B cell (primary cell): ENCODE results near the gene LIN28B. TPM values are rescaled to one million over a fixed set of nuclear protein-coding genes. Genes with fewer than 3 reads are reported as not detected.

Experiments
- ATAC-seq: fragments of 200-7000 bp; cut with Tn5 transposase; one replicate; pipeline ENCODE4 v1.10.0; 2021; ENCODE audit warnings: low read depth, mild to moderate bottlenecking, moderate number of reproducible peaks, moderate library complexity
- CTCF ChIA-PET: fragments of 350-600 bp; sonication (Branson Sonifier 250); formaldehyde crosslinking; loops from one replicate; lab custom pipeline; 2021; ENCODE audit warnings: antibody characterized with exemption, inconsistent platforms; lab: Charles Lee
- POLR2A ChIA-PET: fragments of 350-600 bp; sonication (Branson Sonifier 250); formaldehyde crosslinking; loops from one replicate; lab custom pipeline; 2021; ENCODE audit warnings: antibody characterized with exemption; lab: Charles Lee
- DNase-seq: peaks from one replicate; pipeline ENCODE4 v3.0.0; 2013
- H2AFZ ChIP-seq: 2 replicates; pipeline ENCODE4 v1.6.1; 2012; ENCODE audit warnings: mild to moderate bottlenecking, low read depth, low read length; ENCODE audit not compliant: insufficient read depth, poor library complexity, severe bottlenecking
- H3K27ac ChIP-seq, 2 donors: 1 replicate in 1 of 2; 2 replicates in 1 of 2; pipeline ENCODE4 v1.5.1; 2012 to 2013; ENCODE audit warnings: low read length in 2 of 2, mild to moderate bottlenecking in 2 of 2, moderate library complexity in 1 of 2
- H3K27me3 ChIP-seq, 4 experiments: fragments of 200-600 bp in 1 of 4; sonication (generic) in 1 of 4; replicated peaks in 1 of 4; 1 replicate in 2 of 4; 2 replicates in 2 of 4; pipeline versions ENCODE4 v1.6.1 to v1.7.0; 2013 to 2016; ENCODE audit warnings: low read length in 3 of 4, mild to moderate bottlenecking in 2 of 4, mixed read lengths in 1 of 4, moderate library complexity in 1 of 4; ENCODE audit not compliant: insufficient read depth in 4 of 4, control insufficient read depth in 3 of 4; ENCODE audit errors: control extremely low read depth in 1 of 4
- H3K36me3 ChIP-seq, 2 experiments: replicated peaks in 1 of 2; 1 replicate in 1 of 2; 2 replicates in 1 of 2; pipeline versions ENCODE4 v1.6.1 to v1.7.1; 2013; ENCODE audit warnings: low read length in 1 of 2; ENCODE audit not compliant: insufficient read depth in 2 of 2, control insufficient read depth in 1 of 2; ENCODE audit errors: control extremely low read depth in 1 of 2, extremely low read depth in 1 of 2
- H3K4me1 ChIP-seq, 2 donors: fragments of 200-600 bp in 1 of 2; sonication (generic) in 1 of 2; 1 replicate in 1 of 2; 2 replicates in 1 of 2; pipeline versions ENCODE4 v1.5.1 to v1.6.1; 2013 to 2017; ENCODE audit warnings: low read length in 2 of 2; ENCODE audit not compliant: control insufficient read depth in 2 of 2, insufficient read depth in 2 of 2
- H3K4me2 ChIP-seq: replicated peaks from 2 replicates; pipeline ENCODE3; 2012; ENCODE audit warnings: mild to moderate bottlenecking, low read depth, low read length; ENCODE audit not compliant: poor library complexity, severe bottlenecking
- H3K4me3 ChIP-seq, 5 experiments: fragments of 200-600 bp in 1 of 5; sonication (generic) in 1 of 5; 1 replicate in 3 of 5; 2 replicates in 2 of 5; pipeline versions ENCODE4 v1.5.1 to v1.7.0; 2011 to 2016; ENCODE audit warnings: low read length in 4 of 5, mild to moderate bottlenecking in 4 of 5, low read depth in 2 of 5, control low read depth in 1 of 5, moderate library complexity in 1 of 5; ENCODE audit not compliant: insufficient read depth in 1 of 5; ENCODE audit errors: control extremely low read depth in 1 of 5, extremely low read depth in 1 of 5
- H3K79me2 ChIP-seq: fragments of 200-600 bp; sonication (generic); one replicate; pipeline ENCODE4 v1.6.0; 2016; ENCODE audit warnings: low read length; ENCODE audit not compliant: control insufficient read depth, insufficient read depth
- H3K9ac ChIP-seq: fragments of 200-600 bp; sonication (generic); 2 replicates; pipeline ENCODE4 v1.6.1; 2017; ENCODE audit warnings: mild to moderate bottlenecking, low read length, moderate library complexity
- H3K9me3 ChIP-seq, 3 donors: one replicate each; pipeline versions ENCODE4 v1.6.1 to v1.7.1; 2013; ENCODE audit warnings: low read length in 2 of 3; ENCODE audit not compliant: control insufficient read depth in 2 of 3, insufficient read depth in 1 of 3; ENCODE audit errors: control extremely low read depth in 1 of 3
- H4K20me1 ChIP-seq: 2 replicates; pipeline ENCODE4 v1.6.0; 2012; ENCODE audit warnings: mild to moderate bottlenecking, low read length; ENCODE audit not compliant: insufficient read depth, control insufficient read depth, poor library complexity, severe bottlenecking
- H3K27ac Mint-ChIP-seq: one replicate; pipeline ENCODE4 v1.8.0; 2021; ENCODE audit warnings: mixed read lengths
- H3K27me3 Mint-ChIP-seq: one replicate; pipeline ENCODE4 v1.8.0; 2021; ENCODE audit warnings: mixed read lengths
- H3K4me1 Mint-ChIP-seq: one replicate; pipeline ENCODE4 v1.8.0; 2021; ENCODE audit warnings: mixed read lengths
- H3K4me3 Mint-ChIP-seq: one replicate; pipeline ENCODE4 v1.8.0; 2021; ENCODE audit warnings: mixed read lengths
- H3K9me3 Mint-ChIP-seq: one replicate; pipeline ENCODE4 v1.8.0; 2022; ENCODE audit warnings: mixed read lengths; ENCODE audit not compliant: insufficient read depth
- CTCF ChIP-seq: fragments of 200-600 bp; IDR thresholded peaks from one replicate; pipeline ENCODE4 v1.8.0; 2022; ENCODE audit warnings: antibody characterized with exemption, mild to moderate bottlenecking
- EZH2 ChIP-seq: IDR thresholded peaks from 2 replicates; pipeline ENCODE4 v1.6.1; 2012; ENCODE audit warnings: borderline replicate concordance, low read depth, mild to moderate bottlenecking, moderate library complexity, low read length; ENCODE audit not compliant: insufficient read depth, poor library complexity, severe bottlenecking
- WGBS: methylation state at CpG from one replicate; pipeline ENCODE4 v1.1.5; 2013; ENCODE audit warnings: missing lambda C conversion rate; ENCODE audit not compliant: insufficient coverage; 5-methylcytosine and 5-hydroxymethylcytosine counted together
- intact Hi-C: fragments of 100-400 bp; cut with micrococcal nuclease; formaldehyde crosslinking; loops from one replicate; pipeline ENCODE4 v1.10.0; 2022
- polyA minus RNA-seq: library from RNA; depleted of rRNA, polyadenylated mRNA; stranded (reverse); fragments of >200 nt; gene quantifications from 2 replicates; pipeline ENCODE4 v1.2.3, GENCODE V29; 2012
- polyA plus RNA-seq: library from polyadenylated mRNA; depleted of rRNA; stranded (reverse); fragments of >200 nt; gene quantifications from 2 replicates; pipeline ENCODE4 v1.2.3, GENCODE V29; 2012
- total RNA-seq, 2 donors: library from RNA; stranded (reverse); fragments of 120-200 nt in 1 of 2; gene quantifications; 1 replicate in 1 of 2; 2 replicates in 1 of 2; pipeline versions ENCODE4 v1.2.3 to v1.2.4, GENCODE V29; 2013 to 2022

Gene LIN28B
- total RNA-seq, result not detected in 2 replicates
- total RNA-seq (2013), result not detected
- polyA plus RNA-seq, result not detected in 2 replicates
- polyA minus RNA-seq, result not detected in 2 replicates

GRCh38 chr6:104956731-104957294, at the start of gene LIN28B:
Gene LIN28B, plus strand, starts transcription at chr6:104957107. Its CDS starts 144 bp downstream, at chr6:104957251.
- TF ChIP-seq CTCF (no peak), EZH2 (no peak)
- H3K4me1 ChIP-seq, result peaks cover 0 to 22% of the 10 kb centered on the region in 2 donors
- DNase-seq, result peak; percentile 13
- ChIA-PET POLR2A (no interaction called here), CTCF (no interaction called here)
- no peaks in the 10 kb centered on the region for H3K79me2 ChIP-seq
- peaks cover 6% of the 10 kb centered on the region for H3K4me1 Mint-ChIP-seq
- WGBS, result 9% methylated on average over 5 of the region's 15 CpGs
- H3K36me3 ChIP-seq, result no peaks in the 10 kb centered on the region
- no peak within 1 kb of the TSS for H3K4me3 Mint-ChIP-seq
- ATAC-seq, result no peak
- no peak within 1 kb of the TSS for H3K27ac Mint-ChIP-seq
- peaks cover 4 to 55% (median 48%) of the 10 kb centered on the region in 4 experiments for H3K27me3 ChIP-seq
- intact Hi-C loops, result no loop called here
- peaks cover 0 to 12% (median 0%) of the 10 kb centered on the region in 3 donors for H3K9me3 ChIP-seq
- H4K20me1 ChIP-seq, result no peaks in the 10 kb centered on the region
- no peak within 1 kb of the TSS for H3K27ac ChIP-seq
- peaks cover 2% of the 10 kb centered on the region for H3K9me3 Mint-ChIP-seq
- no peak within 1 kb of the TSS for H3K9ac ChIP-seq
- peaks cover 64% of the 10 kb centered on the region for H3K27me3 Mint-ChIP-seq
- H3K4me3 ChIP-seq, result peak within 1 kb of the TSS in 1 of 5 experiments; percentile 30
- no peak within 1 kb of the TSS for H2AFZ ChIP-seq
- H3K4me2 ChIP-seq, result no peak within 1 kb of the TSS

GRCh38 chr6:104908031-104908887, 48.6 kb upstream of the LIN28B start:
- intact Hi-C loops, result no loop called here
- ATAC-seq (no peak), DNase-seq (no peak)
- Histone ChIP-seq H3K4me2 (no peak overlapping the region), H3K4me1 (no peaks in the 10 kb centered on the region), H3K79me2 (no peaks in the 10 kb centered on the region), H4K20me1 (no peaks in the 10 kb centered on the region), H3K9ac (no peak overlapping the region), H2AFZ (no peak overlapping the region), H3K27me3 (peaks cover 0 to 11% (median 2%) of the 10 kb centered on the region in 4 experiments), H3K27ac (no peak overlapping the region), H3K36me3 (no peaks in the 10 kb centered on the region), H3K9me3 (no peaks in the 10 kb centered on the region), H3K4me3 (no peak overlapping the region)
- peaks cover 1% of the 10 kb centered on the region for H3K9me3 Mint-ChIP-seq
- H3K27me3 Mint-ChIP-seq, result peaks cover 25% of the 10 kb centered on the region
- TF ChIP-seq CTCF (no peak), EZH2 (no peak)
- H3K4me3 Mint-ChIP-seq, result no peak overlapping the region
- CTCF ChIA-PET, result no interaction called here
- WGBS, result 94% methylated on average over 4 of the region's 6 CpGs
- POLR2A ChIA-PET, result no interaction called here
- H3K27ac Mint-ChIP-seq, result no peak overlapping the region
- no peaks in the 10 kb centered on the region for H3K4me1 Mint-ChIP-seq
